ENCODE results near the gene SLC6A20.
"Not testable (repeated sequence)": the region's sequence is repeated elsewhere in the genome, so short reads cannot be mapped to it uniquely, and the experiment has no call there.

SLC6A20 gene

DNA sequence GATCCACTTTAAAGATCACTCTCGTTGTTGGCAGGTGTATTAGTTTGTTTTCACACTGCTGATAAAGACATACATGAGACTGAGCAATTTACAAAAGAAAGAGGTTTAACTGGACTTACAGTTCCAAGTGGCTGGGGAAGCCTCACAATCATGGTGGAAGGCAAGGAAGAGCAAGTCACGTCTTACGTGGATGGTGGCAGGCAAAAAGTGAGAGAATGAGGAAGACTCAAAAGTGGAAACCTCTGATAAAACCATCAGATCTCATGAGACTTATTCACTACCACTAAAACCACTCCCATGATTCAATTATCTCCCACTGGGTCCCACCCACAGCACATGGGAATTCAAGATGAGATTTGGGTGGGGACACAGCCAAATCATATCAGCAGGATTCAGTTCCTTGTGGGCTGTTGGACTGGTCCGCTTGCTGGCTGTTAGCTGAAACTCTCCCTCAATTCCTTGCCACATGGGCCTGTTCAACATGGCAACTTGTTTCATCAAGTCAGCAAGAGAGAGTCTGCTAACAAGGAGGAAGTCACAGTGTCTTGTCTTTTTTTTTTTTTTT lies 47.2 kb downstream of the SLC6A20 start:
- not testable (repeated sequence) for H3K4me3 ChIP-seq (ENCODE audit: low read depth in 1 of 2, low read length in 2 of 2); H3K9me3 ChIP-seq (ENCODE audit: control insufficient read depth in 1 of 2, low read length in 2 of 2); H3K27me3 ChIP-seq (ENCODE audit: control insufficient read depth in 1 of 2, insufficient read depth in 2 of 2, low read length in 2 of 2); H3K4me1 ChIP-seq (ENCODE audit: control insufficient read depth in 1 of 2, insufficient read depth in 2 of 2, low read length in 2 of 2); H3K9ac ChIP-seq (ENCODE audit: low read depth in 1 of 2, low read length in 2 of 2); H3K27ac ChIP-seq (ENCODE audit: low read depth, low read length)
- peaks cover 0 to 36% of the 10 kb centered on the region in 2 donors for H3K36me3 ChIP-seq (ENCODE audit: control insufficient read depth in 1 of 2, insufficient read depth in 2 of 2, low read length in 2 of 2)

DNA sequence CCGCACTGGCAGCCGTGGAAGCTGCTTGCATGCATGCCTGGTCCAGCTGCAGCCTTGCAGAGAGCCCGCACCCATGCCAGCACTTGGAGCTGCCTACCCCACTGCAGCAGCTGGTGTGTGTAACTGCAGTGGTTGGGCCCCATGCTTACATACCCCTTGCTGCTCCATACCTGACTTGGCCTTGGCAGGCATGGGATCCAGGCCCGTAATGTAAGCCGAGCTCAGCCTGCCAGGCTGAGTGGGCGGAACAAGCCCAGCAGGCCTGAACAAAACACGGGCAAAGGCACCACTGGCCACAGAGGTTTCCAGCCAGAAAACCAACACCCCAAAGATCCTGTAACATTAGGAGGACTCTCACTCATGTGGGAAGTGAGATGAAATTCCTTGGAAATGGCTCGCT lies 48.3 kb downstream of the SLC6A20 start:
- no peak overlapping the region for H3K4me3 ChIP-seq (ENCODE audit: low read depth in 1 of 2, low read length in 2 of 2)
- H3K9me3 ChIP-seq (ENCODE audit: control insufficient read depth in 1 of 2, low read length in 2 of 2): no peaks in the 10 kb centered on the region
- no peak overlapping the region for H3K9ac ChIP-seq (ENCODE audit: low read depth in 1 of 2, low read length in 2 of 2)
- no peaks in the 10 kb centered on the region for H3K4me1 ChIP-seq (ENCODE audit: control insufficient read depth in 1 of 2, insufficient read depth in 2 of 2, low read length in 2 of 2)
- H3K27me3 ChIP-seq (ENCODE audit: control insufficient read depth in 1 of 2, insufficient read depth in 2 of 2, low read length in 2 of 2): no peaks in the 10 kb centered on the region
- peaks cover 5 to 45% of the 10 kb centered on the region in 2 donors for H3K36me3 ChIP-seq (ENCODE audit: control insufficient read depth in 1 of 2, insufficient read depth in 2 of 2, low read length in 2 of 2)
- no peak overlapping the region for H3K27ac ChIP-seq (ENCODE audit: low read depth, low read length)

DNA sequence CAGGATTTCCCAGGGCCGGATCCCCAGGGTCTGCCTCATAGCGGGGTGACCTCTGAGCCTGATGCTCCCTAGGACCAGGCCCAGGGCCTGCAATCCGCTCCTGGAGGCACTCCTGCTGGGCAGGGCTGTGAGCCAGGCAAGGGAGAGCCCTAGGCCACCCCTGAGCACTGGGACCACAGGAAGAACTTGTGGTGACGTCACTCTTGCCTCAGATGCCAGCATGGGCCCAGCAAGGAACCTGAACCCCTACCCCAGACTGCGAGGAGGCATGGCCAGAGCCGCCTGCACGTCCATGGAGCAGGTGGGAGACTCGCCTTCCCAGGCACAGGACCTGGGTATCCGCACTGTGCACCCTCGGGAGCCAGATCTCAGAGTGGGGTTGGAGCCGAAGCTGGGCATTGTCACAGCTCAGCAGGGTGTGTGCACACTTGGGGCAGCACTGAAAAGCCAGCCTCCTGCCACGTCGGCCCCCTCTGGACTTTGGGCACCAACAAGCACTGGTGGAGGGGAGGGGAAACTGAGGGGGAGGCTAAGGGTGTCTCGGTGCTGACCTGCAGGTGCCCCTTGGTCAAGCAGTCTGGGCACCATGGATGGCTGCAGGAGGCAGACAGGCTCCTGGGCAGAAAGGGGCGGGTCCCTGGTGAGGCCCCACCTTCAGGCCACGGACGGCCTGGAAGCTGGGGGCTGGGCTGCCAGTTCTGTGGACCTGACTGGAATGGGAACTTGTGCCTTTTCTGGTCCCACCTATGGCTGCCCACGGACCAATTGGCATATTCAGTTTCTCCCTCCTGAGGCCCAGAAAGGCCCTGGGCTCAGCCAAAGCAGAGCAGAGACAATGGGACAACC lies 49.3 kb downstream of the SLC6A20 start:
- Histone ChIP-seq H3K4me3 (ENCODE audit: low read depth in 1 of 2, low read length in 2 of 2) (no peak overlapping the region), H3K27ac (ENCODE audit: low read depth, low read length) (no peak overlapping the region), H3K4me1 (ENCODE audit: control insufficient read depth in 1 of 2, insufficient read depth in 2 of 2, low read length in 2 of 2) (peaks cover 5 to 7% of the 10 kb centered on the region in 2 donors), H3K9me3 (ENCODE audit: control insufficient read depth in 1 of 2, low read length in 2 of 2) (no peaks in the 10 kb centered on the region), H3K9ac (ENCODE audit: low read depth in 1 of 2, low read length in 2 of 2) (no peak overlapping the region), H3K36me3 (ENCODE audit: control insufficient read depth in 1 of 2, insufficient read depth in 2 of 2, low read length in 2 of 2) (peaks cover 5 to 45% of the 10 kb centered on the region in 2 donors), H3K27me3 (ENCODE audit: control insufficient read depth in 1 of 2, insufficient read depth in 2 of 2, low read length in 2 of 2) (no peaks in the 10 kb centered on the region)

DNA sequence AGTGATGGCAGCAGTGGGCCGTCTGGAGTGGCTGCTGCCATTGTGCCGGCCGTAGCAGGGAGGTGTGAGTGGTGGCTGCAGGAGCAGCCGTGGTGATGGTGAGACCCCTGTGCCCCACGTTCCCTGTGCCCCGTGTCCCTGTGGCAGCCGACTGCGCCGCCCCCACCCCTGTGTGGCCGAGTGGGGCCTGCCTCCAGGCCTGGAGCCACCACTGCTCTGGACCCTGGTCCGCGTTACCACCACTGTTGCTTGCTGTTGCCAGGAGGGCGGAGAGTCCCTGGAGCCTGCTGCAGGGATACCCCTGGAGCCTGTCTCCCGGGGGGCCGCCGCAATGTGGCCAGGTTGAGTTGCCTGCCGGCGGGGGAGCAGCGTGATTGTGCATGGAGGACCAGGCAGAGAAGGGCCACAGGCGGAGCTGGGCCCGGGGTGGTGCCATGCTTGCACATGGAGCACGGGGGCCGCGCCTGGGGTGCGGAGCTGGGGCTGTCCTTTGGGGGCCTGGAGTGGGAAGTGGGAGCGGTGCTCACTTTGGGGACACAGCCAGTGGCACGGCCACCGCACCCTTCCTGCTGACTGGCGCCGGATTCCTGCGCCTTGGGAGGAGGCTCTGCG lies 50.1 kb downstream of the SLC6A20 start:
- Histone ChIP-seq H3K4me3 (ENCODE audit: low read depth in 1 of 2, low read length in 2 of 2) (no peak overlapping the region), H3K9ac (ENCODE audit: low read depth in 1 of 2, low read length in 2 of 2) (no peak overlapping the region), H3K27ac (ENCODE audit: low read depth, low read length) (no peak overlapping the region), H3K4me1 (ENCODE audit: control insufficient read depth in 1 of 2, insufficient read depth in 2 of 2, low read length in 2 of 2) (peaks cover 9 to 13% of the 10 kb centered on the region in 2 donors), H3K27me3 (ENCODE audit: control insufficient read depth in 1 of 2, insufficient read depth in 2 of 2, low read length in 2 of 2) (no peaks in the 10 kb centered on the region), H3K36me3 (ENCODE audit: control insufficient read depth in 1 of 2, insufficient read depth in 2 of 2, low read length in 2 of 2) (peaks cover 6 to 47% of the 10 kb centered on the region in 2 donors), H3K9me3 (ENCODE audit: control insufficient read depth in 1 of 2, low read length in 2 of 2) (no peaks in the 10 kb centered on the region)

DNA sequence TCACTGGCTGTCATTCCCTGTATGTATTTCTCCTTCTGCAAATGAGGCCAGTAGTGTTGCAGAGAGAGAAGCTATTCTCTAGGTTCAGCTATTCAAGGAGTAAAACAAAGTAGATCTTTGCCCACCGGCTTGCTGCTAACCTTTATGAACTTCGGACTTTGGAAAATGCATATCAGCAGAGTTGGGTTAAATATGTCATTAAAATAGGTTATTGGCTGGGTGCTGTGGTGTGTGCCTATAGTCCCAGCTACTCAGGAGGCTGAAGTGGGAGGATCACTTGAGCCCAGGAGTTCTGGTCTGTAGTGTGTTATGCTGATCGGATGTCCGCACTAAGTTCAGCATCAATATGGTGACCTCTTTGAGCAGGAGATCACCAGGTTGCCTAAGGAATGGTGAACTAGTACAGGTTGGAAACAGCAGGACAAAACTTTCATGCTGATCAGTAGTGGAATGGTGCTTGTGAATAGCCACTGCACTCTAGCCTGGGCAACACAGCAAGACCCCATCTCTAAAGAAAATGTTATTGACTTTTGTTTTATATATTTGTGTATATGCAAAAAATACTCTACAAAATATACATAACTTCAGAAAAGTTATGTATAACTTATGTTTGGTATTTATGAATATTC lies 53.8 kb downstream of the SLC6A20 start:
- peaks cover 41 to 77% of the 10 kb centered on the region in 2 donors for H3K36me3 ChIP-seq (ENCODE audit: control insufficient read depth in 1 of 2, insufficient read depth in 2 of 2, low read length in 2 of 2)
- no peaks in the 10 kb centered on the region for H3K27me3 ChIP-seq (ENCODE audit: control insufficient read depth in 1 of 2, insufficient read depth in 2 of 2, low read length in 2 of 2)
- H3K9ac ChIP-seq (ENCODE audit: low read depth in 1 of 2, low read length in 2 of 2): no peak overlapping the region
- no peak overlapping the region for H3K27ac ChIP-seq (ENCODE audit: low read depth, low read length)
- no peaks in the 10 kb centered on the region for H3K9me3 ChIP-seq (ENCODE audit: control insufficient read depth in 1 of 2, low read length in 2 of 2)
- no peak overlapping the region for H3K4me3 ChIP-seq (ENCODE audit: low read depth in 1 of 2, low read length in 2 of 2)
- peaks cover 11 to 16% of the 10 kb centered on the region in 2 donors for H3K4me1 ChIP-seq (ENCODE audit: control insufficient read depth in 1 of 2, insufficient read depth in 2 of 2, low read length in 2 of 2)

DNA sequence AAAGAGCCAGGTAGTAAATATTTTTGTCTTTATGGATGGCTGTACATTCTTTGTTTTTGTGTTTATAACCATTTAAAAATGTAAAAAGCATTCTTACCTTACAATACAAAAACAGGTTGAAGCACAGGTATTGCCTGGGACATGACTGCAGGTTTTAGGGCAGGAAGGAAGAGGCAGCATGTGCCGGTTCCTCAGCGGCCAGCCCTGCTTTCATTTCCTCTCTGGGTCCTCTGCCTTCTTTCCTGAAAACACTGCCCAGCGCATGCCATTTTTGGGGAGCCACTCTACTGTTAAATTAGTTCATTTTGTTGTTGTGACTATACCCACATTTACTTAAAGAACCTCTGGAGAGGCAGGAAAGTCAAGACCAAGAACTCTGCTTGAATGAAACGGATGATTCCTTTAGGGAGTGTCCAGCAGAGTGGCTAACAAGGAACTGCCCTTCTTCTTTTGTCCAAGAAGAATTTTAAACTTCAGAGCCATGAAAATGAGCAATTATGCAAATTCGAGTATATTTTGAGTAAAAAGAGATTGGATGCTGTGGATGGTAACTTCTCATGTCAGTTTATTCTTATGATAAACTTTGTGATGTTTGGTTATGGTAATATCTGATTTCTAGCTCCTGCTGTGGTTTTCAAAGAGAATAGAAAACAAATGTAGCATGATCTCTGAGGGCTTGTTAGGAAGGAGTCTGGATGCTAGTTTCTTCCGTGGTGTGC lies 54.4 kb downstream of the SLC6A20 start:
- H3K9me3 ChIP-seq (ENCODE audit: control insufficient read depth in 1 of 2, low read length in 2 of 2): no peaks in the 10 kb centered on the region
- peaks cover 42 to 78% of the 10 kb centered on the region in 2 donors for H3K36me3 ChIP-seq (ENCODE audit: control insufficient read depth in 1 of 2, insufficient read depth in 2 of 2, low read length in 2 of 2)
- no peak overlapping the region for H3K27ac ChIP-seq (ENCODE audit: low read depth, low read length)
- peak overlapping the region in 1 of 2 donors; percentile 15 for H3K9ac ChIP-seq (ENCODE audit: low read depth in 1 of 2, low read length in 2 of 2)
- no peaks in the 10 kb centered on the region for H3K27me3 ChIP-seq (ENCODE audit: control insufficient read depth in 1 of 2, insufficient read depth in 2 of 2, low read length in 2 of 2)
- peaks cover 11 to 16% of the 10 kb centered on the region in 2 donors for H3K4me1 ChIP-seq (ENCODE audit: control insufficient read depth in 1 of 2, insufficient read depth in 2 of 2, low read length in 2 of 2)
- no peak overlapping the region for H3K4me3 ChIP-seq (ENCODE audit: low read depth in 1 of 2, low read length in 2 of 2)

DNA sequence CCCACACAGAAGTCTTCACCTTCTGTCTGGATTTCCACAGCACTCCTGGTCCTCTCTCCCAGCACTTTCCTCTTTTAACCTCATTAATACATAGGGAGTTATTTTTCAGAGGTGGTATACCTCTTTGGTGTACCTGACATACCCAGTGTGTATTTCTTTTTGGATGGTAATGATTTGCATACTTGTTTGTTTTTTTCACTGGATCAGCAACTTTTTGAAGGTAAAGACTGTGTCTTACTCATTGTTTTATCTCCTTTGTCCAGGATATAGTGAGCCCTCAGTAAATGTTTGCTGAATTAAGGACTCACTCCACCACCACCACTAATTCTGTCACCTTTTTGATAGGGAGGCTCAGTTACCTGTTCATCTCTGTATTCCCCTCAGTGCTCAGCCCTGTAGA lies 55.1 kb downstream of the SLC6A20 start:
- Histone ChIP-seq H3K9ac (ENCODE audit: low read depth in 1 of 2, low read length in 2 of 2) (peak overlapping the region in 1 of 2 donors; percentile 15), H3K36me3 (ENCODE audit: control insufficient read depth in 1 of 2, insufficient read depth in 2 of 2, low read length in 2 of 2) (peaks cover 45 to 78% of the 10 kb centered on the region in 2 donors), H3K27me3 (ENCODE audit: control insufficient read depth in 1 of 2, insufficient read depth in 2 of 2, low read length in 2 of 2) (no peaks in the 10 kb centered on the region), H3K4me3 (ENCODE audit: low read depth in 1 of 2, low read length in 2 of 2) (no peak overlapping the region), H3K9me3 (ENCODE audit: control insufficient read depth in 1 of 2, low read length in 2 of 2) (no peaks in the 10 kb centered on the region), H3K27ac (ENCODE audit: low read depth, low read length) (no peak overlapping the region), H3K4me1 (ENCODE audit: control insufficient read depth in 1 of 2, insufficient read depth in 2 of 2, low read length in 2 of 2) (peaks cover 11 to 16% of the 10 kb centered on the region in 2 donors)

DNA sequence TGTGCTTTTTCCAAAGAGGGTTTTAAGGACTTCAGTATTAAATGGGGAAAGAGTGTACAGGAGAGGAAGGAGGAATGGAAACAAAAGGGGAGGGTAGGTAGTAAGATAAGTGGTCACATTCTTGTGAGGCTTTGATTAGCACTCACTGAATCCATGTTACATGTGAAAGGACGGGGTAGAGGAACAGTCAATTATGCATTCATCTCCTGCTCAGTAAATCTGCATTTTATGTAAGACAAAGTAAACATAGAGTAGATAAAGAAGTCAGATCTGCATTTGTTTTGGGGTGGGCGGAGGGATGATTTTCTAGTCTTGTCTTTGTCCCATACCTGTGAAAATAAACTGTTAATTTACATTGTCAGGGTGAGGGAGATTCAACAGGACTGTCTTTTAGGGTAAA lies 56.3 kb downstream of the SLC6A20 start:
- Histone ChIP-seq H3K9me3 (ENCODE audit: control insufficient read depth in 1 of 2, low read length in 2 of 2) (no peaks in the 10 kb centered on the region), H3K4me3 (ENCODE audit: low read depth in 1 of 2, low read length in 2 of 2) (no peak overlapping the region), H3K36me3 (ENCODE audit: control insufficient read depth in 1 of 2, insufficient read depth in 2 of 2, low read length in 2 of 2) (peaks cover 51 to 76% of the 10 kb centered on the region in 2 donors)

DNA sequence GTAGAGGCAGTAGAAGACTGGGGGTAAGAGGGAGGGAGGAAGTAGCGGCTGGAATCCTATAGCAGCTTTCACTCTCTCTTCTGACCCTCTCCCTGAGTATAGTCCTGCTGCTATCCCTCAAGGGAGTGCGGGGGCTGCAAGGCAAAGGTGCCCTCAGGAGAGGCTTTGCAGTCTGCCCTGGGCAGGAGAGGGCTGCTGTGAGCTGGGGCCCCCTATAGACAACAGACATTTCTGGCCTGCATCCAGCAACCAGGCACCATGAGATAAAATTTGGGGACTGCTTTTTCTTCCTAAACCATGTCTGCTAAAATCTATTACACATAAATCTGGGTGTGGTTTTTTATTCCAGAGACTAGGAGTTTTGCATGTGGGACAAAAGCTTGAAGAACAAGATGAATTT lies 59.1 kb downstream of the SLC6A20 start:
- Histone ChIP-seq H3K27ac (ENCODE audit: low read depth, low read length) (no peak overlapping the region), H3K4me1 (ENCODE audit: control insufficient read depth in 1 of 2, insufficient read depth in 2 of 2, low read length in 2 of 2) (peaks cover 9 to 11% of the 10 kb centered on the region in 2 donors), H3K9ac (ENCODE audit: low read depth in 1 of 2, low read length in 2 of 2) (no peak overlapping the region), H3K36me3 (ENCODE audit: control insufficient read depth in 1 of 2, insufficient read depth in 2 of 2, low read length in 2 of 2) (peaks cover 51 to 84% of the 10 kb centered on the region in 2 donors), H3K4me3 (ENCODE audit: low read depth in 1 of 2, low read length in 2 of 2) (no peak overlapping the region), H3K27me3 (ENCODE audit: control insufficient read depth in 1 of 2, insufficient read depth in 2 of 2, low read length in 2 of 2) (no peaks in the 10 kb centered on the region), H3K9me3 (ENCODE audit: control insufficient read depth in 1 of 2, low read length in 2 of 2) (no peaks in the 10 kb centered on the region)

More for the DNA sequence above, 56.3 kb downstream of the SLC6A20 start:
- Histone ChIP-seq H3K9ac (ENCODE audit: low read depth in 1 of 2, low read length in 2 of 2) (no peak overlapping the region), H3K27me3 (ENCODE audit: control insufficient read depth in 1 of 2, insufficient read depth in 2 of 2, low read length in 2 of 2) (no peaks in the 10 kb centered on the region), H3K27ac (ENCODE audit: low read depth, low read length) (no peak overlapping the region), H3K4me1 (ENCODE audit: control insufficient read depth in 1 of 2, insufficient read depth in 2 of 2, low read length in 2 of 2) (peaks cover 11 to 16% of the 10 kb centered on the region in 2 donors)
